H9 (cell line): ENCODE measurements around the gene HOXC10. TPM values are rescaled to one million over a fixed set of nuclear protein-coding genes. Genes with fewer than 3 reads are reported as not detected.
A peak's percentile ranks its signal among the peaks of the same experiment; 100 is the strongest.

Experiments used
- DNase-seq: peaks from one replicate; pipeline ENCODE4 v3.0.0-alpha.2; 2017
- H2AFZ ChIP-seq: one replicate; pipeline ENCODE4 v1.6.1; 2013; ENCODE audit warnings: mild to moderate bottlenecking, low read length, control low read depth, moderate library complexity
- H2AK5ac ChIP-seq: 2 replicates; pipeline ENCODE4 v1.6.1; 2013; ENCODE audit warnings: low read length, control low read depth, mixed read lengths; ENCODE audit not compliant: insufficient read length
- H2BK120ac ChIP-seq: one replicate; pipeline ENCODE4 v1.6.1; 2013; ENCODE audit warnings: low read depth, mild to moderate bottlenecking, low read length, control low read depth, inconsistent platforms; ENCODE audit not compliant: poor library complexity, severe bottlenecking
- H2BK12ac ChIP-seq: 2 replicates; pipeline ENCODE4 v1.6.1; 2013; ENCODE audit warnings: low read length, control low read depth, mixed read lengths, low read depth; ENCODE audit not compliant: insufficient read length
- H2BK15ac ChIP-seq: 2 replicates; pipeline ENCODE4 v1.6.1; 2013; ENCODE audit warnings: low read depth, low read length, control low read depth
- H2BK20ac ChIP-seq: one replicate; pipeline ENCODE4 v1.6.1; 2013; ENCODE audit warnings: low read depth, mild to moderate bottlenecking, low read length, control low read depth, inconsistent platforms; ENCODE audit not compliant: poor library complexity, severe bottlenecking
- H2BK5ac ChIP-seq: 2 replicates; pipeline ENCODE4 v1.6.1; 2013; ENCODE audit warnings: low read length, control low read depth, mixed read lengths; ENCODE audit not compliant: insufficient read length
- H3K14ac ChIP-seq: 2 replicates; pipeline ENCODE4 v1.6.1; 2013; ENCODE audit warnings: low read length, control low read depth; ENCODE audit not compliant: insufficient read depth
- H3K18ac ChIP-seq: 2 replicates; pipeline ENCODE4 v1.6.1; 2013; ENCODE audit warnings: low read depth, mild to moderate bottlenecking, mixed read lengths, low read length, control low read depth; ENCODE audit not compliant: insufficient read length
- H3K23ac ChIP-seq: 2 replicates; pipeline ENCODE4 v1.6.1; 2013; ENCODE audit warnings: low read length, control low read depth, mixed read lengths, low read depth; ENCODE audit not compliant: insufficient read length
- H3K23me2 ChIP-seq: 2 replicates; pipeline ENCODE4 v1.6.1; 2013; ENCODE audit warnings: low read depth, mild to moderate bottlenecking, mixed read lengths, low read length, control low read depth; ENCODE audit not compliant: insufficient read length, poor library complexity, severe bottlenecking
- H3K27ac ChIP-seq: 2 replicates; pipeline ENCODE4 v1.5.1; 2013; ENCODE audit warnings: low read length, control low read depth, mixed read lengths, low read depth; ENCODE audit not compliant: insufficient read length
- H3K27me3 ChIP-seq: 2 replicates; pipeline ENCODE4 v1.6.1; 2013; ENCODE audit warnings: low read length, control low read depth, inconsistent platforms; ENCODE audit not compliant: insufficient read depth
- H3K4ac ChIP-seq: 2 replicates; pipeline ENCODE4 v1.6.1; 2013; ENCODE audit warnings: low read depth, mild to moderate bottlenecking, control low read depth, inconsistent platforms, low read length, moderate library complexity
- H3K4me1 ChIP-seq: 2 replicates; pipeline ENCODE4 v1.6.1; 2013; ENCODE audit warnings: low read length, control low read depth, inconsistent platforms; ENCODE audit not compliant: insufficient read depth
- H3K4me2 ChIP-seq: 2 replicates; pipeline ENCODE4 v1.6.1; 2013; ENCODE audit warnings: low read length, control low read depth, mixed read lengths; ENCODE audit not compliant: insufficient read length, insufficient read depth
- H3K56ac ChIP-seq: 2 replicates; pipeline ENCODE4 v1.6.1; 2013; ENCODE audit warnings: low read depth, mild to moderate bottlenecking, mixed read lengths, low read length, control low read depth; ENCODE audit not compliant: insufficient read length
- H3K79me1 ChIP-seq: 2 replicates; pipeline ENCODE4 v1.6.1; 2013; ENCODE audit warnings: low read depth, mild to moderate bottlenecking, moderate library complexity, low read length, control low read depth, inconsistent platforms; ENCODE audit not compliant: insufficient read depth, poor library complexity, severe bottlenecking
- H3K79me2 ChIP-seq: 2 replicates; pipeline ENCODE4 v1.6.1; 2013; ENCODE audit warnings: low read length, control low read depth, inconsistent platforms; ENCODE audit not compliant: insufficient read depth
- H3K9ac ChIP-seq: 2 replicates; pipeline ENCODE4 v1.6.1; 2013; ENCODE audit warnings: low read length, control low read depth, mixed read lengths; ENCODE audit not compliant: insufficient read length; ENCODE audit errors: extremely low read depth
- H3K9me3 ChIP-seq: one replicate; pipeline ENCODE4 v1.6.1; 2013; ENCODE audit warnings: low read depth, low read length, inconsistent platforms; ENCODE audit not compliant: control insufficient read depth
- H3T11ph ChIP-seq: one replicate; pipeline ENCODE4 v1.6.1; 2013; ENCODE audit warnings: mild to moderate bottlenecking, low read length, control low read depth, inconsistent platforms
- H4K20me1 ChIP-seq: one replicate; pipeline ENCODE4 v1.6.1; 2013; ENCODE audit not compliant: control insufficient read depth, insufficient read length, insufficient read depth
- H4K5ac ChIP-seq: 2 replicates; pipeline ENCODE4 v1.6.1; 2013; ENCODE audit warnings: low read depth, mild to moderate bottlenecking, mixed read lengths, low read length, control low read depth; ENCODE audit not compliant: insufficient read length
- H4K8ac ChIP-seq: replicated peaks from 2 replicates; pipeline ENCODE4 v1.6.1; 2013; ENCODE audit warnings: low read length, control low read depth, mixed read lengths, low read depth; ENCODE audit not compliant: insufficient read length
- H4K91ac ChIP-seq: 2 replicates; pipeline ENCODE4 v1.6.1; 2013; ENCODE audit warnings: low read depth, mild to moderate bottlenecking, moderate library complexity, mixed read lengths, low read length, control low read depth; ENCODE audit not compliant: insufficient read length
- H3K27ac Mint-ChIP-seq, 3 experiments: 2 replicates in 2 of 3; 3 replicates in 1 of 3; pipeline ENCODE4 v1.8.0; 2020 to 2021; ENCODE audit warnings: mixed read lengths in 3 of 3, mild to moderate bottlenecking in 1 of 3, moderate library complexity in 1 of 3
- H3K27me3 Mint-ChIP-seq: 2 replicates; pipeline ENCODE4 v1.8.0; 2021; ENCODE audit warnings: low read depth, mild to moderate bottlenecking, moderate library complexity, mixed read lengths
- H3K36me3 Mint-ChIP-seq, 3 experiments: 2 replicates in 2 of 3; 3 replicates in 1 of 3; pipeline ENCODE4 v1.8.0; 2020 to 2021; ENCODE audit warnings: low read depth in 3 of 3, mixed read lengths in 3 of 3; ENCODE audit not compliant: insufficient read depth in 1 of 3
- H3K4me1 Mint-ChIP-seq, 2 experiments: 2 replicates each; pipeline ENCODE4 v1.8.0; 2020; ENCODE audit warnings: mixed read lengths in 2 of 2
- H3K4me3 Mint-ChIP-seq, 2 experiments: 2 replicates in 1 of 2; 3 replicates in 1 of 2; pipeline ENCODE4 v1.8.0; 2020 to 2021; ENCODE audit warnings: mild to moderate bottlenecking in 2 of 2, mixed read lengths in 2 of 2, moderate library complexity in 1 of 2
- H3K9me3 Mint-ChIP-seq, 2 experiments: 2 replicates in 1 of 2; 3 replicates in 1 of 2; pipeline ENCODE4 v1.8.0; 2020; ENCODE audit warnings: mild to moderate bottlenecking in 2 of 2, mixed read lengths in 2 of 2, moderate library complexity in 1 of 2
- WGBS: extraction: QIAGEN DNeasy Blood & Tissue Kit; methylation state at CpG from one replicate; pipeline ENCODE4 v1.1.7; 2013; ENCODE audit warnings: missing lambda C conversion rate, low lambda C conversion rate, mixed read lengths; ENCODE audit not compliant: insufficient read length; ENCODE audit errors: extremely low coverage; 5-methylcytosine and 5-hydroxymethylcytosine counted together
- total RNA-seq: library from RNA; stranded (reverse); gene quantifications from 2 replicates; pipeline ENCODE4 v1.2.1, GENCODE V29; 2021
- TF ChIP-seq, protein P1 (sequence below): fragments of 200-600 bp; sonication (generic); conservative IDR thresholded peaks from 3 replicates; pipeline ENCODE4 v1.8.0; 2021; ENCODE audit warnings: antibody characterized with exemption, mild to moderate bottlenecking

Gene HOXC10
- total RNA-seq, 1 experiment from 2014 or later = not detected

- Mint-ChIP-seq H3K4me1 (peaks cover 7 to 34% of the 10 kb centered on the region in 2 experiments), H3K9me3 (peaks cover 0 to 3% of the 10 kb centered on the region in 2 experiments; a peak in 2 of 5 replicates), H3K27ac (peak overlapping the region in 1 of 3 experiments; percentile 59; a peak in 2 of 7 replicates), H3K27me3 (peaks cover 100% of the 10 kb centered on the region), H3K36me3 (no peaks in the 10 kb centered on the region), H3K4me3 (peak overlapping the region in 1 of 2 experiments; percentile 73; a peak in 3 of 5 replicates)
- Histone ChIP-seq H4K91ac (no peak overlapping the region), H2AK5ac (no peak overlapping the region), H2AFZ (no peak overlapping the region), H3K9ac (no peak overlapping the region), H2BK12ac (no peak overlapping the region), H3K27ac (no peak overlapping the region), H3K27me3 (peaks cover 99% of the 10 kb centered on the region), H3K4me2 (peak overlapping the region; percentile 41), H3K23me2 (no peaks in the 10 kb centered on the region), H2BK15ac (no peak overlapping the region), H2BK120ac (no peak overlapping the region), H3K14ac (no peak overlapping the region), H2BK5ac (no peak overlapping the region), H3K56ac (no peak overlapping the region), H4K8ac (no peak overlapping the region), H4K5ac (no peak overlapping the region), H2BK20ac (no peak overlapping the region), H3T11ph (no peak overlapping the region), H3K4me1 (no peaks in the 10 kb centered on the region), H3K23ac (no peak overlapping the region), H3K79me2 (no peaks in the 10 kb centered on the region), H4K20me1 (no peaks in the 10 kb centered on the region), H3K4ac (no peak overlapping the region), H3K18ac (no peak overlapping the region), H3K79me1 (no peaks in the 10 kb centered on the region), H3K9me3 (no peaks in the 10 kb centered on the region)
- WGBS = no CpG with 5 or more reads among the region's 48 CpGs
- peak; percentile 87 for DNase-seq
- TF ChIP-seq, protein P1, sequence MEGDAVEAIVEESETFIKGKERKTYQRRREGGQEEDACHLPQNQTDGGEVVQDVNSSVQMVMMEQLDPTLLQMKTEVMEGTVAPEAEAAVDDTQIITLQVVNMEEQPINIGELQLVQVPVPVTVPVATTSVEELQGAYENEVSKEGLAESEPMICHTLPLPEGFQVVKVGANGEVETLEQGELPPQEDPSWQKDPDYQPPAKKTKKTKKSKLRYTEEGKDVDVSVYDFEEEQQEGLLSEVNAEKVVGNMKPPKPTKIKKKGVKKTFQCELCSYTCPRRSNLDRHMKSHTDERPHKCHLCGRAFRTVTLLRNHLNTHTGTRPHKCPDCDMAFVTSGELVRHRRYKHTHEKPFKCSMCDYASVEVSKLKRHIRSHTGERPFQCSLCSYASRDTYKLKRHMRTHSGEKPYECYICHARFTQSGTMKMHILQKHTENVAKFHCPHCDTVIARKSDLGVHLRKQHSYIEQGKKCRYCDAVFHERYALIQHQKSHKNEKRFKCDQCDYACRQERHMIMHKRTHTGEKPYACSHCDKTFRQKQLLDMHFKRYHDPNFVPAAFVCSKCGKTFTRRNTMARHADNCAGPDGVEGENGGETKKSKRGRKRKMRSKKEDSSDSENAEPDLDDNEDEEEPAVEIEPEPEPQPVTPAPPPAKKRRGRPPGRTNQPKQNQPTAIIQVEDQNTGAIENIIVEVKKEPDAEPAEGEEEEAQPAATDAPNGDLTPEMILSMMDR = no peak
Observed at GRCh38 chr12:53995378-53996239, 10.7 kb downstream of the HOXC10 start.
